Measurements from ENCODE around the gene KAZN.

Gene KAZN

DNA sequence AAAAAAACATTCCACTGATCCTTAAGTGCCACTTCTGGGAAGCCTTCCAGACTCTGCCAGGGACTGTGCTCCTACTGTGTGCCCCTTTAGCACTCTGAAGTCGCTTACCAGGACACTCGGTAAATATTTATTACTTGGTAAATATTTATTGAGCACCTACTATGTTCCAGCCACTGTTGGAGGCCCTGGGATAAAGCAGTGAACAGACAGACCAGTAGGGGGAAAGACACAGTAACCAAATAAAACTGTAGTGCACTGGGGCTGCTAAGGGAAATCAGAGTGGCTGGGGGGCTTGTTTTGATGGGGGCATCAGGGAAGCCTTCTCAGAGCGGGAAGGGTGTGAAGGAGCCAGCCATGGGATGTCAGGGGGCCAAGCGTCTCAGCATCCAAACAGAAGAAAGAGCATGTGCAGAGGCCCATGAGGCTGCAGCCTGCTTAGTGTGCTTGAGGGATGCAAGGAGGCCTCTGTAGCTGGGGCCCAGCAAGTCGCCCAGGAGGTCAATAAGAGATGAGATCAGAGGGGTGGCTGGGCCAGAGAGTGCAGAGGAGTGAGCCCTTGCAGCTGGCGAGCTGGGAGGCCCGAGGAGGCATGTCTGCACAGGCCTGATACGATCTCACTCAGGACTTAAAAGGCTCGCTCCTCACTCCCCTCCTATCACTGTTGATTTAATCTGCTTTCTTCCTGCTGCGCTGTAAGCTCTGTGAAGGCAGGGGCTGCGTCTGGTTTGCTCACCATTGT is 28.6 kb downstream of the KAZN start:
- DNase-seq (ENCODE audit: extremely low spot score) = peak; percentile 22
- POLR2A ChIA-PET = no interaction called here
- TF ChIP-seq FOXA1 (IDR thresholded peaks at IDR 0.05) (no peak), SP1 (IDR thresholded peaks at IDR 0.05) (no peak)
- CTCF ChIA-PET = interaction anchor here (0.7 kb wide), 1 partner anchor 9 kb away, joined by 3 read pairs; no protein-coding TSS in a partner anchor

DNA sequence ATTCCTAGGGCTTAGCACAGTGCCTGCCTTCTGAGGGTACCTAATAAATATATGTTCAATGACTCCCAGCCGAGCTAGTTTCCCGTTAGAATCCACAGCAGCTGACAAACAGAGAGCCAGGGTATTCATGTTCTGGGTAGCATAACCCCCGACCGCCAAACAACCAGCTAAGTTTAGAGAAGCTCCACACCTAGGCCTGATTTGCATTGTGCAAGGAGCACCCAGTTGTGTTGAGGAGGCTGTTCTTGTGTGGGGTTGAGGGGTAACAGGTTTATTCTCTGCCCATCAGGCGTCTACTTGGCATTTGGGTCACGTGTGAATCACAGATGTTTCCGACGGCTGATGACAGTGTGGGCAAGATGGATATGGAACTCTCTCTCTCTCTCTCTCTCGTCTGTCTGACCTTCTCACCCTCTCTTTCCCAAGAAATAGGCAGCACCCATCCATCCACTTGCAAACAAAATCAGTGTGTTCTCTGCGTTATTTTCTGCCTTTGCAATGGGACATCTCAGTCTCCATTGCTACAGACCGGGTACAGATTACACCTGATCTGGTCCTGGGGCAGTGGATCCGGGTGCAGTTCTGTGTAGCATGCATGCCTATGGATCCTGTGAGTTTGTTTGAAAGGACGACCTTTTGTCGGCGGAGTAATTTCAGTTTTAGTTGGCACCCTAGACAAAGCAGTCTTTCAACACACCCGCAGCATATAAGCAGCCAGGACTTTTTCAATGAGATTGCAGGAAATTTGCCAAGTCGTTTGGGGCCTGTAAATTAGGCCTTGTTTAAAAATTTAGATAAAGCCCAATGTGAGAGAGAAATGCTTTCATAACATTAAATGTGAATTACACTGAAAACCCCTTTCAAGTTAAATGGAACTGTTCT is 29.4 kb downstream of the KAZN start:
- no peak for TF ChIP-seq FOXM1 (IDR thresholded peaks at IDR 0.05; ENCODE audit: borderline replicate concordance)
- no peak for TF ChIP-seq TARDBP (IDR thresholded peaks at IDR 0.05)
- TF ChIP-seq LEF1 (IDR thresholded peaks at IDR 0.05; ENCODE audit: borderline replicate concordance) = no peak
- TF ChIP-seq FOXA1 (IDR thresholded peaks at IDR 0.05) = no peak
- no peak for TF ChIP-seq SUZ12 (IDR thresholded peaks at IDR 0.05)
- TF ChIP-seq HDGF (IDR thresholded peaks at IDR 0.05; ENCODE audit: borderline replicate concordance) = no peak
- TF ChIP-seq ELF4 (IDR thresholded peaks at IDR 0.05) = no peak
- no peak for TF ChIP-seq SP1 (IDR thresholded peaks at IDR 0.05)
- no peak for TF ChIP-seq CTBP1 (IDR thresholded peaks at IDR 0.05; ENCODE audit: borderline replicate concordance)
- no peak for TF ChIP-seq ZNF384 (IDR thresholded peaks at IDR 0.05)
- TF ChIP-seq ARNT (IDR thresholded peaks at IDR 0.05) = no peak
- TF ChIP-seq L3MBTL2 (conservative IDR thresholded peaks at IDR 0.05) = no peak
- no peak for TF ChIP-seq NFRKB (IDR thresholded peaks at IDR 0.05)
- no peak for TF ChIP-seq FOXK2 (IDR thresholded peaks at IDR 0.05)
- TF ChIP-seq BHLHE40 (IDR thresholded peaks at IDR 0.05; ENCODE audit: borderline replicate concordance) = no peak
- TF ChIP-seq, protein P1, sequence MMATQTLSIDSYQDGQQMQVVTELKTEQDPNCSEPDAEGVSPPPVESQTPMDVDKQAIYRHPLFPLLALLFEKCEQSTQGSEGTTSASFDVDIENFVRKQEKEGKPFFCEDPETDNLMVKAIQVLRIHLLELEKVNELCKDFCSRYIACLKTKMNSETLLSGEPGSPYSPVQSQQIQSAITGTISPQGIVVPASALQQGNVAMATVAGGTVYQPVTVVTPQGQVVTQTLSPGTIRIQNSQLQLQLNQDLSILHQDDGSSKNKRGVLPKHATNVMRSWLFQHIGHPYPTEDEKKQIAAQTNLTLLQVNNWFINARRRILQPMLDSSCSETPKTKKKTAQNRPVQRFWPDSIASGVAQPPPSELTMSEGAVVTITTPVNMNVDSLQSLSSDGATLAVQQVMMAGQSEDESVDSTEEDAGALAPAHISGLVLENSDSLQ (IDR thresholded peaks at IDR 0.05) = no peak
- CTCF ChIA-PET = interaction anchor here (0.7 kb wide), 1 partner anchor 9 kb away, joined by 3 read pairs; no protein-coding TSS in a partner anchor
- DNase-seq (ENCODE audit: extremely low spot score) = no peak
- POLR2A ChIA-PET = no interaction called here

DNA sequence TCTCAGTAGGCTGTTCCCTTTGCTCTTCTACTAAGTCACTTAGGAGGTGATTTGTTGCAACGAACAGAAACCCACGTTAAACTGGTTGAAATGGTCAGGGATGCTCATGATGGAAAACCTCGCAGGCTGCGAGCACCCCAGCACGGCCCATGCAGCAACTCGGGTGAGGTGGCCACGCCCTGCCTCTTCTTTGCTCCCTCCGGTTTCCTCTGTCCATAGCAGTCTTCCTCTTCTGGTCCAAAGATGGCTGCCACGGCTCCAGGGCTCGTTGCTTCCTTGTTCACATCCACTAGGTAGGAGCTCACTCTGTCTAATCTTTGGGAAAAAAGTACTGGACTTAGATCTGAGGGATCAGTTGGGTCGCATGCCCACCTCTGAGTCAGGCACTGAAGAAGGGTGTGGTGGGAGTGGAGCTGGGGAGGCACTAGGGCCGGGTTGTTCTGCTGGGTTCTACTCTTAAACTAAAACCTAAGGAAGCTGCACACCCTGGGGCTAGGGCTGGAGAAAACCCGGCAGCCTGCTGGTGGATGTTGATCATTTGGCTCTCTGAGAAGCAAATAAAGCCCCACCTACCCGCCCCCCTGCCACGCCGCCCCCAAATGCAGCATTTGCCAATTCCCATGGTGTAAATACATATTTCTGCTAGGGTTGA is 31.0 kb downstream of the KAZN start:
- ChIA-PET POLR2A (no interaction called here), CTCF (no interaction called here)

DNA sequence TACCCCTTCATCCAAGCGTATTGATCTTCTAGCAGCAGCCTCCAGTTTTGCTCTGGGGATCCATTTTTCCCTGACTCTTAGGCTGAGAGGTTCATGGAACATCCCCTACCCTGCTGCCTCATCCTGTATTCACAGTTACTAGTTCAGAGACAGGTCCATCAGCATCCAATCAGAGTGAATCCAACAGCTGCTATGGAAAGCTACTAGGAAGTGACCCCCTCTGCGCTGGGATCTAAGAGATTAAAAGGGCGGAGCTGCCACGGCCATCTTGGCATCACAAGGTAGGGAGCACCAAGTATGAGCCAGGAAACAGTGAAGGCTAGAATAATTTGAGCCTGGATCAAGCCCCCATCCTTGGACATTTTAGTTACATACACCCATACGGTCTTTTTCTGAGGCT is 32.5 kb downstream of the KAZN start:
- CTCF ChIA-PET = no interaction called here
- DNase-seq (ENCODE audit: extremely low spot score) = no peak
- POLR2A ChIA-PET = no interaction called here
- TF ChIP-seq LEF1 (IDR thresholded peaks at IDR 0.05; ENCODE audit: borderline replicate concordance) = no peak

More for the DNA sequence above, 31.0 kb downstream of the KAZN start:
- no peak for TF ChIP-seq ZNF384 (IDR thresholded peaks at IDR 0.05)
- no peak for DNase-seq (ENCODE audit: extremely low spot score)

DNA sequence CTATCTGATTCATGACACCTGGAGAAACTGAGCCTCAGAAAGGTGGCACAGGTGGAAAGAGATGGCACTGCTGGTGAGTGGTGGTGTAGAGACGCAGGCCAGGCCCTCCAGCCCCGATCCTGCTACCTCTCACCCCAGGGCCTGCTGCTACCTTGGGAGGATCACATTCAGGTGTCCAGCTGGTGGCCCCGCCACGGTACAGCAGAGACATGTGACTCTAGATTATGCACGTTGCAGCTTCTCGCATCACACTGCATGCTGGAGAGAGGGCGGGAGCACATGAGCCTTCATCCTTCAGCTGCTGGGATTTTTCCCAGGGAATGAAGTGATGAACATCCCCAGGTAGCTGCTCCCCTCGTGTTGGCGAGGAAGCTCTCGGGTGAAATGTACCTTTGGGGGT is 32.9 kb downstream of the KAZN start:
- no peak for TF ChIP-seq L3MBTL2 (conservative IDR thresholded peaks at IDR 0.05)
- TF ChIP-seq NFRKB (IDR thresholded peaks at IDR 0.05) = no peak
- no peak for TF ChIP-seq SP1 (IDR thresholded peaks at IDR 0.05)
- no peak for TF ChIP-seq ZNF384 (IDR thresholded peaks at IDR 0.05)
- TF ChIP-seq, protein P1 (IDR thresholded peaks at IDR 0.05) = no peak
- no peak for TF ChIP-seq TARDBP (IDR thresholded peaks at IDR 0.05)
- no peak for TF ChIP-seq BHLHE40 (IDR thresholded peaks at IDR 0.05; ENCODE audit: borderline replicate concordance)
- TF ChIP-seq FOXA1 (IDR thresholded peaks at IDR 0.05) = no peak
- no peak for TF ChIP-seq ELF4 (IDR thresholded peaks at IDR 0.05)
- TF ChIP-seq LEF1 (IDR thresholded peaks at IDR 0.05; ENCODE audit: borderline replicate concordance) = no peak
- no peak for TF ChIP-seq HDGF (IDR thresholded peaks at IDR 0.05; ENCODE audit: borderline replicate concordance)
- TF ChIP-seq SUZ12 (IDR thresholded peaks at IDR 0.05) = no peak
- no peak for TF ChIP-seq ARNT (IDR thresholded peaks at IDR 0.05)
- no peak for TF ChIP-seq CTBP1 (IDR thresholded peaks at IDR 0.05; ENCODE audit: borderline replicate concordance)
- no peak for TF ChIP-seq FOXM1 (IDR thresholded peaks at IDR 0.05; ENCODE audit: borderline replicate concordance)
- no peak for TF ChIP-seq FOXK2 (IDR thresholded peaks at IDR 0.05)
- POLR2A ChIA-PET = no interaction called here
- CTCF ChIA-PET = no interaction called here
- no peak for DNase-seq (ENCODE audit: extremely low spot score)

DNA sequence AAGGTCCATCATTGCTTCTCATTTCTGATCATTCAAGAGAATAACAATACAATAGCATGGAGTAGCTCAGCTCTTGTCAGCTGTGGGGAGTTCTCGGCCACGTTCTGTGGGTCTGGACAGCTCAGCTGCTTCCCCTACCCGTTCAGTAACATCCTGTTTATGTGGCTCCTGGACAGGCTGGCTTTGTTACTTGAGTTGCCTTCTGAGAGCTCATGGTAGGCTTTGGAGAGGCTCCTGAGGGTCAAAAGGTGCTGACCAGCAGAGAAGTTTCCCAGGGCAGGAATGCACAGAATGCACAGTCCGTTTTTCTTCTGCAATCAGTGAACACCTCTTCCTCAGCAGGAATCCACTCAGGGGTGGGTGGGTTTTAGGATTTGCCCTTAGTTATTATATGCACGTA is 36.0 kb downstream of the KAZN start:
- no peak for TF ChIP-seq ELF4 (IDR thresholded peaks at IDR 0.05)
- TF ChIP-seq SP1 (IDR thresholded peaks at IDR 0.05) = no peak
- no peak for TF ChIP-seq BHLHE40 (IDR thresholded peaks at IDR 0.05; ENCODE audit: borderline replicate concordance)
- TF ChIP-seq HDGF (IDR thresholded peaks at IDR 0.05; ENCODE audit: borderline replicate concordance) = no peak
- no peak for TF ChIP-seq ZNF384 (IDR thresholded peaks at IDR 0.05)
- no peak for TF ChIP-seq LEF1 (IDR thresholded peaks at IDR 0.05; ENCODE audit: borderline replicate concordance)
- TF ChIP-seq ARNT (IDR thresholded peaks at IDR 0.05) = no peak
- DNase-seq (ENCODE audit: extremely low spot score) = no peak
- ChIA-PET CTCF (no interaction called here), POLR2A (no interaction called here)

DNA sequence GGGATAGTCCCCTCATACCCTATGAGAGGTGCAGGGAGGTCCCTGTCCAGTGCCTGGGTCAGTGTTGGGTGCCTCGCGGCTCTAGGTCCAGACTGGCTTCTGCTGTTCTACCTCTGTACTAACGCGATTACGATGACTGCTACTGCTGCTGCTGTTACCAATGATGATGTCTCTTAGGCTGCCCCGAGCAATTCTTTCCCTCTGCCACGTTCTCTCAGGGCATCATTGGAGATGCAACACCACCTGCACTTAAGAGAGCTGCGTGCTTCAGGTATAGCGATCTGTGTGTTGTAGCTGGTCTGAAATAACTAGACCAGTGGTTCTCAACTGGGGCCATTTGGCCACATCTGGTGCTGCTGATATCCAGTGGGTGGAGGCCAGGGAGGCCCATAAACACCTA is 36.9 kb downstream of the KAZN start:
- POLR2A ChIA-PET = no interaction called here
- TF ChIP-seq SP1 (IDR thresholded peaks at IDR 0.05) (no peak), FOXM1 (IDR thresholded peaks at IDR 0.05; ENCODE audit: borderline replicate concordance) (no peak), ELF4 (IDR thresholded peaks at IDR 0.05) (no peak), FOXK2 (IDR thresholded peaks at IDR 0.05) (no peak), BHLHE40 (IDR thresholded peaks at IDR 0.05; ENCODE audit: borderline replicate concordance) (no peak), LEF1 (IDR thresholded peaks at IDR 0.05; ENCODE audit: borderline replicate concordance) (no peak)
- no peak for DNase-seq (ENCODE audit: extremely low spot score)
- CTCF ChIA-PET = no interaction called here

All from HEK293T (cell line).